GM12891 (cell line): ENCODE data around the gene ADH1B.

ENCODE experiments used
- POLR2A ChIP-seq: IDR thresholded peaks from 2 replicates; pipeline ENCODE4 v1.6.1; 2011; ENCODE audit warnings: low read depth, low read length, control low read depth
- POLR2AphosphoS5 ChIP-seq: IDR thresholded peaks from 2 replicates; pipeline ENCODE4 v1.6.1; 2011; ENCODE audit warnings: low read depth, low read length, control low read depth
- SPI1 ChIP-seq: IDR thresholded peaks from 2 replicates; pipeline ENCODE4 v1.6.1; 2011; ENCODE audit warnings: low read depth, low read length, control low read depth
- TAF1 ChIP-seq: IDR thresholded peaks from 2 replicates; pipeline ENCODE4 v1.6.1; 2011; ENCODE audit warnings: low read depth, low read length, control low read depth

DNA sequence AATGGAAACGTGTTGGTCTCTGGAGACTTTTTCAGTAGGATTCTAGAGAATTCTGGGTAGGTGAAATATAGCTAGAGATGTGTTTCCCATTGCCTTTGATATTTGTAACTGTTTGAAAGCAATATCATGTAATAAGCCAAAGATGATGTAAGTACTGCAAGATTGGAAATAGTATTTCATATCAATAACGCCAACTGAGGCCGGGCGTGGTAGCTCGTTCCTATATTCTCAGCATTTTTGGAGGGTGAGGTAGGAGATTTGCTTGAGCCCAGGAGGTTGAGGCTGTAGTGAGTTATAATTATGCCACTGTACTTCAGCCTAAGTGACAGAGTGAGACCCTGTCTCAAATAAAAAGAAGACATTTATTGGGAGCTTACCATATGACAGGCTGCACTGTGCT lies 39.9 kb downstream of the ADH1B start:
- TF ChIP-seq POLR2A (no peak), POLR2AphosphoS5 (no peak), SPI1 (no peak), TAF1 (no peak)
